ENCODE results near the gene CRX. TPM values are rescaled to one million over a fixed set of nuclear protein-coding genes. Genes with fewer than 3 reads are reported as not detected.
A peak's percentile ranks its signal among the peaks of the same experiment; 100 is the strongest.
"Not testable (repeated sequence)": the region's sequence is repeated elsewhere in the genome, so short reads cannot be mapped to it uniquely, and the experiment has no call there.

The CRX gene
- total RNA-seq, 1 donor: not detected

DNA sequence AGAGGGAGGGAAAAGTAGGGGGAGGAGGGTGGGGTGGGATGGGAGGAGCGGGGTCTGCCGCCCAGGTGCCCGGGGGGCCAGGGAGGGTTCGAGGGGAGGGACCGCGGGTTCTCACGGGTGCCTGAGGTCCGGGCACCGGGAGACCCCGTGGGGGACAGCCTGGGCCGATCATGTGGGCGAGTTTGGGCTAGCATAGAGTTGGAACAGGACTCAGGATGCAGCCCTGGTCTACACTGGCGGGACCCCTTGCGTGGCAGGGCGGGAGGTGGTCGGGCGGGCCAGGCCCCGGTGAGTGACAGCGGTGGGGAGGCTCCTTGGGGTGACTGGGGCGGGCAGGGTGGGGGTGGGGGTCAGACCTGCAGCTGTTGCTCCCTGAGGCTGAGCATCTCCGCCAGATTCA lies 18.6 kb upstream of the CRX start:
- not testable (repeated sequence) for DNase-seq (ENCODE audit: low read depth in 2 of 3, low spot score in 2 of 3)

DNA sequence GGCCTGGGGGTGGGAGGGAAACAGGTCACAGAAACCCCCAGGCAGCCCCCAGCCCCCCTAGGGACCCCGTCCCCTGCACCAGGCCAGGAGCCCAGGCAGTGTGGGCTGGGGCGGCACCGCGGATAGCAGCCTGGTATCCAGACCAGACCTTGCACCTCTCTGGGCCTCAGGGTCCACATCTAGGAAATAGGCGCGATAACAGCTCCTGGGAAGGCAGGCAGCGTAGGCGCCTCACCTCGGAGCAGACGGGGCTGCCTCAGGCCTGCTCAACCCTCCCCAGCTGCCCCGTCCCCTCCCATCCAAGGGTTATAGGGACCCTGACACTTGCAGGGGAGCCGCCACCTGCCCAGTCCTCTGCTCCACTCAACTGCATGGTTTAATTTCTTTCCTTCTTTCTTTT lies 18.1 kb upstream of the CRX start:
- DNase-seq (ENCODE audit: low read depth in 2 of 3, low spot score in 2 of 3): not testable (repeated sequence)

DNA sequence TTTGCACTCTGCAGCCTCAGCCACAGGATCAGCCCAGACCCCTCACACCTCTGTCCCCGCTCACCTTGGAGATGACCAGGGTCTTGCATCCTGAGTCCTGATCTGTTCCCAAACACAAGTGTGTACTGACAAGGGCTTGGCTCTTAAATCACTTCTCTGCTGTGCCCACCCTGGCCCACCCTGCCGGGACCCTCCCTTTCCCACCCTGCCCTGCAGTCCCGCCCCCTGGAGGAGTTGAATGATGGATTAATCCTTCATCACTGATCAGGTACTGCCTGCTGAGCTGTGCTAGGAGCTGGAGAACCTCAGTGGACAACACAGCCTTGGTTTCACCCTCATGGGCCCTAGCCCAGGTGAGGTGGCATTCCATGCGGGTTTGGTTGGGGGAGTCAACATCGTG lies 17.3 kb upstream of the CRX start, which contains the start of gene TPRX1:
TSS of gene TPRX1 (minus strand) at position 101 of the 400 bp plus-strand sequence. CDS start at position 89, 12 bp downstream.
- DNase-seq (ENCODE audit: low read depth in 2 of 3, low spot score in 2 of 3): not testable (repeated sequence)

DNA sequence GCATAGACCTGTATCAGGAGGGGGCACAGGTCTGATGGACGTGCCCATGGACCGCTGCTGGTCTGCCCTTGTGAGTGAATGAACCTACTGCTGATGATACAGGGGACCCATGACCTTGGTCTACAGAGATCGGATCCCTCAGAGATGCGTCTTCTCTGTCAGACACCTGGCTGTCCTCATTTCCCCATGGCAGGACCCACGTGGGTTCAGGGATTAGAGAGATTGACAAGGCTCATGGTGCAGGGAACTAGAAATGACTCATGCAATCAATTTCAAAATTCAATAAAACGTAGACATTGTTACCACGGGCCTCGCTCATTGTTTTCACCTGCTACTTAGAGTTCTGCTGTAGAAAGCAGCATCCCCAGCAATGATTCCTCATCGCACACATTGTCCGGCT lies 16.4 kb upstream of the CRX start:
- DNase-seq (ENCODE audit: low read depth in 2 of 3, low spot score in 2 of 3): no peak

DNA sequence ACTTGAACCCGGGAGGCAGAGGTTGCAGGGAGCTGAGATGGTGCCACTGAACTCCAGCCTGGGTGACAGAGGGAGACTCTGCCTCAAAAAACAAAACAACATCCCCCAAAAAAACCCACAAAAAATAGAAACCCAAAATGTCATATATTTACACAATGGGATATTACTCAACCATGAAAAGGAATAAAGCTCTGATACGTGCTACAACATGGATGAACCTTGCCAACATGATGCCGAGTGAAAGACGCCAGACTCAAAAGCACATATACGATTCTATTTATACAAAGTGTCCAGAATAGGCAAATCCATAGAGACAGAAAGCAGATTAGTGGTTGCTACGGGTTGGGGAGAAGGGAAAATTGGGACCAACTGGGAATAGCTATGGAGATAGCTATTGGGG lies 15.3 kb upstream of the CRX start:
- DNase-seq (ENCODE audit: low read depth in 2 of 3, low spot score in 2 of 3): no peak

DNA sequence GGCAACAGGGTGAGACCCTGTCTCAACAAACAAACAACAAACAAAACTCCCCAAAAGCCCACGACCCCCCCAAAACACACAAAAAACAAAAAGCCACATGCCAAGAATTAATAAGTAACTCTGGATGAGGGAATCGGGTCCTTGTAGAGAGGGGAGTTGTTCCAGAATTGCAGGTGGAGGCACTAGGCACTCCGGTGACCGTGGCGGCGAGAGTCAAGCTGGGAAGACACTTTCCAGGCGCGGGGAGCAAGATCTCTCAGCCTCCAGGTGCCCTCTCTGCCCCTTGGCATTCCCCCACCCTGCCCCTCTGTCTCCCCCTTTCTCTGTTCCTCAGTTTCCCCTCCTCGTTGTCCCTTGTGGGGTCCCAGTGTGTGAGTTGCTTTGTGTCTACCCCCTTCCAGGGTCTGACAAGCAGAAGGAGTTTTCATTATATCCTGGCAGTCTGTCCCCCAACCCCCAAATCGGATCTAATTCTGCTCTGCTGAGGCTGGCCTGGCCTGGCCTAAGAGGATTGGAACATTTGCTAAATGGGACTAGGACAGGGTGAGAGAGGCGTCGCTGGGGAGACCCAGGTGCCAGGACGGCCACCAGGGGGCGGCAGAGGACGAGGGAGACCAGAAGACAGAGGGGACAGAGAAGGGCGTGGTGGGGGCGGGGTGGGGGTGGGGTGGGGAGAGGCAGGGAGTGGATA lies 8.3 kb upstream of the CRX start:
- peak; percentile 47 to 81 (median 75) for DNase-seq (ENCODE audit: low read depth in 2 of 3, low spot score in 2 of 3)

DNA sequence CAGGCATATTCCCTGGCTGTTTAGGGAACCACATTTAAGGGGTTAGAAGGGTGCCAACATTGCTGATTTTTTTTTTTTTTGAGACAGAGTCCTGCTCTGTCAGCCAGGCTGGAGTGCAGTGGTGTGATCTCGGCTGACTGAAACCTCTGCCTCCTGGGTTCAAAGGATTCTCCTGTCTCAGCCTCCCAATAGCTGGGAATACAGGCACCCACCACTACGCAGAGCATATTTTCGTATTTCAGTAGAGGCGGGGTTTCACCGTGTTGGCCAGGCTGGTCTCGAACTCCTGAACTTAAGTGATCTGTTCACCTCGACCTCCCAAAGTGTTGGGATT lies 7.8 kb upstream of the CRX start:
- DNase-seq (ENCODE audit: low read depth in 2 of 3, low spot score in 2 of 3): no peak

DNA sequence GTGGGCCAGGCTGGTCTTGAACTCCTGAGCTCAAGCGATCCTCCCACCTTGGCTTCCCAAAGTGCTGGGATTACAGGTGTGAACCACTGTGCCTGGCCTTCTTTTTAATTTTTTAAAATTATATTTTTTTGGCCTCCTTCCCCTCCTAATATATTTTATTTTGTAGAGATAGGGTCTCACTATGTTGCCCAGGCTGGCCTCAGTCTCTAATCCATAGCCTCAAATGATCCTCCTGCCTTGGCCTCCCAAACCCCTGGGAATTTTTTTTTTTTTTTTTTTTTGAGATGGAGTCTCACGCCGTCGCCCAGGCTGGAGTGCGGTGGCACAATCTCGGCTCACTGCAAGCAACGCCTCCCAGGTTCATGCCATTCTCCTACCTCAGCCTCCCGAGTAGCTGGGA lies 5.5 kb upstream of the CRX start:
- not testable (repeated sequence) for DNase-seq (ENCODE audit: low read depth in 2 of 3, low spot score in 2 of 3)

DNA sequence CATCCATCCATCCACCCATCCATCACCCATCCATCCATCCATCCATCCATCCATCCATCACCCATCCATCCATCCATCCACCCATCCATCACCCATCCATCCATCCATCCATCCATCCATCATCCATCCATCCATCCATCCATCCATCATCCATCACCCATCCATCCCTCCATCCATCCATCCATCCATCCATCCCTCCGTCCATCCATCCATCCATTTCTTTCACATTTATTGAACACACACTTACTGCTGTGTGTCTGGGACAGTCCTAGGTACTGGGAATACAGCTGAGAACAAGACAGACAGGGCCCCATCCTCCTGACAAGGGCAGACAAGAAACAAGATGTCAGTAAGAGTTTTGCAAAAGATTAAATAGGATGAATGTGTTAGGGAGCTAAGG lies 3.5 kb upstream of the CRX start:
- DNase-seq (ENCODE audit: low read depth in 2 of 3, low spot score in 2 of 3): not testable (repeated sequence)

DNA sequence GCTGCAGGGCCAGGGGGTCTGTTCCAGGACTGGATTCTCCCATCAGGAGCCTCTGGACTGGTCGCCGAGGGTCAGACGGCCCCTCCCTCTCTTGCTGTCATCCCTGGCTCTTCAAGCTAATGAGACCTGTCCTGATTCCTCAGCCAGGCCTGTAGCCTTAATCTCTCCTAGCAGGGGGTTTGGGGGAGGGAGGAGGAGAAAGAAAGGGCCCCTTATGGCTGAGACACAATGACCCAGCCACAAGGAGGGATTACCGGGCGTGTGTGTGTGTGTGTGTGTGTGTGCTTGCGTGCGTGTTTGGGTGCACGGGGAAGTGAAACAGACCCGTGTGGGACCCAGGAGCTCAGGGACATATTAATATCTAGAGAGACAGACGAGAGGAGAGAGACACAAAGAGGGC lies 1.9 kb upstream of the CRX start:
- DNase-seq (ENCODE audit: low read depth in 2 of 3, low spot score in 2 of 3): no peak

DNA sequence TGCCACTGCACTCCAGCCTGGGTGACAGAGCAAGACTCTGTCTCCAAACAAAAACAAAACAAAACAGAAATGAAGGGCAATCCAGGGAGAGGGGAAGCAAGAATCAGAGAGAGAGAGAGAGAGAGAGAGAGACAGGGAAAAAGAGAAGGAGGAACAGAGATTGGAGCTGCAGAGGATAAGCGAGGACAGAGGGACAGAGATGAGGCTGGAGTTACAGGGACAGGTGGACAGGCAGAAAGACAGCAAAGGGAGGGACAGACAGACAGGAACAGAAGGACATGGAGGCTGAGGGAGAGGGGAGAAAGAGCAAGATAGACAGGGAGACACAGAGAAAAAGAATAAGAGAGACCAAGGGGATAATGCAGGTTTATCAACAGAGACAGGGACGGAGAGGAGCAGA lies 1.3 kb upstream of the CRX start:
- no peak for DNase-seq (ENCODE audit: low read depth in 2 of 3, low spot score in 2 of 3)

DNA sequence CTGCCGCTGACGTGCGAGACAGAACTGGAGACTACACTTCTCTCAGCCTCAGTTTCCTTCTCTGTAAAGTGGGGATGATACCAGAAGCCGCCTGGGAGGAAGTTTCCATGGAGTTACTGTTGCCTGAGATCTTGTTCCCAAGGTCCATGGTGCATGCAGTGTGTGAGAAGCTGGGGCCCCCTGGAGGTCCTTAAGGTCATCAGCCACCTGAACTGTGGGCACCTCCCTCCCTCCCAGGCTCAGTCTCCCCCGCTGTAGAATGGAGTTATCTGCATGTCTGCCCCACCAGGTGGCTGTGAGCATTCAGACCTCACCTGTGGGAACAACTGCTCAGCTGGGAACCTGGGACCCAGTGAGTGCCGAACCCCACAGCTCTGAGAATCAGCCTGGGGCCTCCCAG lies 2.7 kb downstream of the CRX start:
- DNase-seq (ENCODE audit: low read depth in 2 of 3, low spot score in 2 of 3): no peak

DNA sequence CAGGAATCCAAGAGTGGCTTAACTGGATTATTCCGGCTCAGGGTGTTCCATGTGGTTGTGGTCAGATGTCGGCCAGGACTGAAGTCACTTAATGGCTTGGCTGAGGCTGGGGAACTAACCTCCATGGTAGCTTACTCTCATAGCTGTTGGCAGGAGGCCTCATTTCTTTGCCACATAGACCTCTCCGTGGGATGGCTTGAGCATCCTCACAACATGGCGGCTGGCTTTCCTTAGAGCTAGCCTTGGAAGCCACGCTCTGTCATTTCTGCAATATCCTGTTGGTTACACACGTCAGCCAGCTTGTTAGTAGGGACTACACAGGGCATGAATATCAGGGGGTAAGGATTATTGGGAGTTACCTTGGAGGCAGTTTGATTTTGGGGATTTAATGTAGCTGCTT lies 5.1 kb downstream of the CRX start:
- DNase-seq (ENCODE audit: low read depth in 2 of 3, low spot score in 2 of 3): no peak

DNA sequence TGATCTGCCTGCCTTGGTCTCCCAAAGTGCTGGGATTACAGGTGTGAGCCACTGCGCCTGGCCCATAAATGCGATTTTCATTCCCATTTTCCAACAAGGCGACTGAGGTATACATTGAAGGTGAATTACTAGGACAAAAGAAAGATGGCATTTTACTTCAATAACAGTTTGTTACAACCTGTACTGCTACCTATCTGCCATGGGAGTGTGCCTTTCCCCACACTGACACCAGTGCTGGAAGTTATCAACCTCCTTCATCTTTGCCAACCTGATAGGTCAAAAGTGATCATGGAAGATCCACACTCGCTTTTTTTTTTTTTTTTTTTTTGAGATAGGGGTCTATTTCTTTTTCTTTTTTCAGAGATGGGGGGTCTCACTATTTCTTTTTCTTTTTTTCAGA lies 11.0 kb downstream of the CRX start:
- no peak for DNase-seq (ENCODE audit: low read depth in 2 of 3, low spot score in 2 of 3)

DNA sequence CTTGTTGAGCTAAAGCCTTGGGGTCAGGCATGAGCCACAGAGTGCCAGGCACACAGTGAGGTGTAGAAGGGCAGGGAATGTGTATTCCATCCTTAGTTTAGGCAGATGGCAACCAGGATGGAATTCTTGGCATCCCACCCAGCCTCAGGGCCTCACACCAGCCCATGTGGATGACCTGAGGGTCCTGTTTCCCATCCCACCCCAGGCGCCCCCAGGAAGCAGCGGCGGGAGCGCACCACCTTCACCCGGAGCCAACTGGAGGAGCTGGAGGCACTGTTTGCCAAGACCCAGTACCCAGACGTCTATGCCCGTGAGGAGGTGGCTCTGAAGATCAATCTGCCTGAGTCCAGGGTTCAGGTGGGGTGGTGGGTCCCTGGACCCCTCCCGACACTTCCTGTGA lies 14.3 kb downstream of the CRX start:
- no peak for DNase-seq (ENCODE audit: low read depth in 2 of 3, low spot score in 2 of 3)

DNA sequence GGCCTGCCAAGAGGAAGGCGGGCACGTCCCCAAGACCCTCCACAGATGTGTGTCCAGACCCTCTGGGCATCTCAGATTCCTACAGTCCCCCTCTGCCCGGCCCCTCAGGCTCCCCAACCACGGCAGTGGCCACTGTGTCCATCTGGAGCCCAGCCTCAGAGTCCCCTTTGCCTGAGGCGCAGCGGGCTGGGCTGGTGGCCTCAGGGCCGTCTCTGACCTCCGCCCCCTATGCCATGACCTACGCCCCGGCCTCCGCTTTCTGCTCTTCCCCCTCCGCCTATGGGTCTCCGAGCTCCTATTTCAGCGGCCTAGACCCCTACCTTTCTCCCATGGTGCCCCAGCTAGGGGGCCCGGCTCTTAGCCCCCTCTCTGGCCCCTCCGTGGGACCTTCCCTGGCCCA lies 17.7 kb downstream of the CRX start:
- DNase-seq (ENCODE audit: low read depth in 2 of 3, low spot score in 2 of 3): no peak

DNA sequence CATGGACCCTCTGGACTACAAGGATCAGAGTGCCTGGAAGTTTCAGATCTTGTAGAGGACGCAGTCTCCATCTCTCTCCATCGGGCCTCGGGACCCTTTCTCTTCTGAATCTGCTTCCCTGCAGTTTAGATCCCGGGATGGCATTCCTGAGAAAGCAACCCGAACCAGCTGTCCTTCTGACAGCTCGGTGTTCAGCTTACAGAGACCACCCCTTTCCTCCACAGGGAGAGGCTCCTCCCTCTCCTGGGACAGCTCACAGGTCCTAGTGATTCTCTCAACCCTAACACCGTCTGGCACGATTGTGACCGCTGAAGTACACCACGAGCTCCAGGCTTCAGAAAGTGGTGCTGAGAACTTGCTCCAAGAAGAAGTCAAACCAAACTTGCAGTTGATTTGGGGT lies 18.2 kb downstream of the CRX start:
- no peak for DNase-seq (ENCODE audit: low read depth in 2 of 3, low spot score in 2 of 3)

DNA sequence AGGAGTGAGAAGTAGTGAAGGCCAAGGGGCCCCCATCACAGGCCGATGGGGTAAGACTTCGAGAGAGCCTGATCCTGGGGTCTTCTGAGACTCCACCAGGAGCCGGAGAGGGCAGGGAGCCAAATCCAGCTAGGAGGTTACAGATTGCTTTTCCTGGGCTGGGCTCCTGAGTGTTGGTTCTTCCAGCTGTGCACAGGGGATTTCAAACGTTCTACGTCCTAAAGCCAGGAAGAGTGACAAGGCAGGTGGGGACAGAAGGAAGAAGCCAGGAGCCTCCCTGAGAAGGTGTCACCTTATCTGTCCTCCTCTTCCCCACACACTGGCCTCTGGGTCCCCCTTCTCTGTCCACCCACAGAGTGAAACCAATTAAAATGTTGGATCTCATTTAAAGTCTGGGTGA lies 21.2 kb downstream of the CRX start:
- no peak for DNase-seq (ENCODE audit: low read depth in 2 of 3, low spot score in 2 of 3)

DNA sequence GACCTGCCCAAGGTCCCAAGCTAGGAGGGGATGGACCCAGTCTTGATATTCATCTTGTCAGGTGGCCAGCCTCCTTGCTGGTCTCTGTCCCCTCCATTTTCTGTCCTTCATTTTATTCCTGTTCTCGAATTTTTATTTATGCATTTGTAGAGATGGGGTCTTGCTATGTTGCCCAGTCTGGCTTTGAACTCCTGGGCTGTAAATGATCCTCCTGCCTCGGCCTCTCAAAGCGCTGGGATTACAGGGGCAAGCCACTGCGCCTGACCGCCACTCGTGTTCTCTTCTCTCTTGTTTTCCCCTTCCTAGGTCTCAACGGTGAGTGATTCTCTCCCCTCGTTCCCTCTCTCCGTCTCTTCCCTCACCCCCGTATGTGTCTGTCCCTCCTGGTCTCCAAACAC lies 26.7 kb downstream of the CRX start:
- DNase-seq (ENCODE audit: low read depth in 2 of 3, low spot score in 2 of 3): no peak

DNA sequence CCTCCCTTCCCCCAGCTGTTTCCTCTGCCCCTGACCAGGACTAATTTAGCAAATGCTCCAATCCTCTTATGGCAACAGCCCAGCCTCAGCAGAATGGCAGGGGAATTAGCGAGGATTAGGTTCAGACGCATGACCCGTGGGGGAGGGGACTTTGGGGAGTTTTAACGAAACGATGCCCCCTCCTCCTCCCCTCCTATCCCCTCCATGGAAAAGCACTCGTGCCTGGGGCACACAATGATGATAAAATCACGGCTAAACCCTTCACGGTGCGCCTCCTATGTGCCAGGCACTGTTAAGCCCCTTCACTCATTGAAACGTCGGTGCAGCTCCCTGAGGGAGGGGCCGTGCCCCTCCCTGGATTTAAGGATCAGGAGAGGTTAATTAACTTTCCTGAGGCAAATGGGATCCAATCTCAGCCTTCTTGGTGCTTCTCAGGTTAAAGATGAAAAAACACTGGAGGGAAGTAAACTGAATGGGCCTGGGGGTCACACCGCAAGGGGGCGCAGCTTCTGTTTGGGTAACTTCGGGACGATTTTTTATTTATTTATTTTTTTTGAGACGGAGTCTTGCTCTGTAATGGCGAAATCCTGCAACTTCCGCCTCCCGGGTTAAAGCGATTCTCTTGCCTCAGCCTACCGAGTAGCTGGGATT lies 27.2 kb downstream of the CRX start:
- peak in 2 of 3 donors; percentile 36 to 49 for DNase-seq (ENCODE audit: low read depth in 2 of 3, low spot score in 2 of 3)

DNA sequence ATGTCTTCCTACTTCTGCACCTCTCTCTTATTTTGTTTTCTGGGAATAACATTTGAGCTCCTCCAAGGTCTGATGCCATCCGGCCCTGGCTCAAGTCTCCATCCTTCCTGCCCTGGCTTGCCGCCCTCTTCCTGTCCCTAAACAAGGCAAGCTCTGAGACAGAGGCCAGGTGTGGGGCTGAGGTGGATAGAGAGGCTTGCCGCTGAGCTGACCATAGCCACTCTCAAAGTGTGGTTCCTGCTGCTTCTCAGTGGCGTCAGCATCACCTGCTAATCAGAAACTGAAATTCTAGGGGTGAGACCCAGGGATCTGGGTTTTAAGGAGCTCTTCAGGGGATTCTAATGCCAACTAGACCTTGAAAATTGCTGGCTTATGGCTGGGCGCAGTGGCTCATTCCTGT lies 31.3 kb downstream of the CRX start:
- DNase-seq (ENCODE audit: low read depth in 2 of 3, low spot score in 2 of 3): no peak

DNA sequence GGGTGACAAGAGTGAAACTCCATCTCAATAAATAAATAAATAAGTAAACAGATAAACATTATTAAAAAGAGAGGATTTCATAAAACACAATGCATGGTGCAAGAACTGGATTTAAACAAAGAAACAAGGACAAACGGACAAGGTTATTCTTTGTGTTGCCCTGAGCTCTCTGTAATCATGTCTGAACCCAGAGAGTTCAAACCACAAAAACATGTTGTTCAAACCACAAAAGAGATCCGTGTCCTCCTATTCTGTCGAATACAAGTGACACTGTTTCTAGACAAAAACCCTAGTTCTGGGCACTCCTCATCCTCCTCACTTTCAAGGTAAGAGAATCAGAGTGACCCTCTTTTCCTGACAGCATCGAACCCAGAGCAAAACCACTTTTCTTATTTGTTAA lies 32.7 kb downstream of the CRX start:
- DNase-seq (ENCODE audit: low read depth in 2 of 3, low spot score in 2 of 3): no peak

DNA sequence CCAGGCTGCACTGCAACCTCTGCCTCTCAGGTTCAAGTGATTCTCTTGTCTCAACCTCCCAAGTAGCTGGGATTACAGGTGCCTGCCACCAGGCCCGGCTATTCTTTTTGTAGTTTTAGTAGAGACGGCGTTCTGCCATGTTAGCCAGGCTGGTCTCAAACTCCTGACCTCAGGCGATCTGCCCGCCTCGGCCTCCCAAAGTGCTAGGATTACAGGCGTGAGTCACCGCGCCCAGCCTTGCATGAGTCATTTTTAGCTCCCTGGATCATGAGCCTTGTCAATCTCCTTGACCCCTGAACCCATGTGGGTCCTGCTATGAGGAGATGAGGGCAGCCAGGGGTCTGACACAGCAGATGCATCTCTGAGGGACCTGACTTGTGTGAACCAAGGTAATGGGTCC lies 36.5 kb downstream of the CRX start:
- not testable (repeated sequence) for DNase-seq (ENCODE audit: low read depth in 2 of 3, low spot score in 2 of 3)
